K562 (cell line): ENCODE data around the gene EXD2. TPM values are rescaled to one million over a fixed set of nuclear protein-coding genes. Genes with fewer than 3 reads are reported as not detected.

ENCODE experiments used
- ATAC-seq: fragments of 200-7000 bp; cut with Tn5 transposase; 3 replicates; pipeline ENCODE4 v1.9.1; 2020; ENCODE audit warnings: moderate library complexity
- BruUV-seq: library from RNA; stranded (reverse); fragments of 400-500 nt; replicated peaks from 2 replicates; lab custom pipeline; 2021; lab: Mats Ljungman, UMichigan
- CTCF ChIA-PET: fragments of 300-600 bp; formaldehyde crosslinking; extraction: SDS; loops from one replicate; lab custom pipeline; 2021; ENCODE audit warnings: low intra/inter-chr PET ratio; lab: Yijun Ruan, JAX
- POLR2A ChIA-PET: fragments of 300-600, 350-650 bp; sonication (Branson Sonifier 250); formaldehyde crosslinking; extraction: SDS; loops from one replicate; lab custom pipeline; 2021; ENCODE audit warnings: antibody characterized with exemption, inconsistent platforms; lab: Yijun Ruan, JAX
- DNase-seq, 4 experiments: peaks; one replicate each; pipeline versions ENCODE4 v3.0.0 to v3.0.0-alpha.2; 2011 to 2018; ENCODE audit warnings: low spot score in 3 of 4, mixed read lengths in 3 of 4; ENCODE audit errors: extremely low read depth in 1 of 4
- FAIRE-seq: peaks from 2 replicates; lab custom pipeline; 2011; peaks lifted over from hg19 to GRCh38; lab: Jason Lieb, UNC
- H2AFZ ChIP-seq: 2 replicates; pipeline ENCODE4 v1.6.0; 2011; ENCODE audit warnings: low read depth, low read length, control low read depth, inconsistent platforms
- H3K27ac ChIP-seq: fragments of 200-600 bp; 3 replicates; pipeline ENCODE4 v1.8.0; 2011; ENCODE audit warnings: low read depth, mild to moderate bottlenecking, control low read depth, inconsistent platforms, low read length, moderate library complexity, mixed read lengths; ENCODE audit errors: extremely low read depth
- H3K27me3 ChIP-seq, 2 experiments: fragments of 300-600 bp in 1 of 2; 2 replicates in 1 of 2; 3 replicates in 1 of 2; pipeline versions ENCODE4 v1.6.0 to v1.8.0; 2011; ENCODE audit warnings: inconsistent platforms in 2 of 2, low read length in 2 of 2, mild to moderate bottlenecking in 1 of 2, mixed read lengths in 1 of 2, moderate library complexity in 1 of 2; ENCODE audit not compliant: control insufficient read depth in 2 of 2, insufficient read depth in 2 of 2
- H3K36me3 ChIP-seq: fragments of 300-600 bp; 3 replicates; pipeline ENCODE4 v1.8.0; 2011; ENCODE audit warnings: mild to moderate bottlenecking, low read length, inconsistent platforms; ENCODE audit not compliant: control insufficient read depth, insufficient read depth
- H3K4me1 ChIP-seq, 2 experiments: fragments of 200-600 bp in 1 of 2; replicated peaks in 1 of 2; 2 replicates in 1 of 2; 3 replicates in 1 of 2; pipeline versions ENCODE4 v1.5.1 to v1.8.0; 2011; ENCODE audit warnings: inconsistent platforms in 2 of 2, low read length in 2 of 2, mild to moderate bottlenecking in 1 of 2, mixed read lengths in 1 of 2, moderate library complexity in 1 of 2; ENCODE audit not compliant: control insufficient read depth in 2 of 2, insufficient read depth in 2 of 2
- H3K4me2 ChIP-seq: 2 replicates; pipeline ENCODE4 v1.6.1; 2011; ENCODE audit warnings: low read length, control low read depth, inconsistent platforms, mixed read lengths; ENCODE audit not compliant: insufficient read depth
- H3K4me3 ChIP-seq: fragments of 200-600 bp; sonication (generic), shearing (Covaris generic); 2 replicates; pipeline ENCODE4 v1.5.1; 2016; ENCODE audit warnings: control low read depth, inconsistent platforms
- H3K79me2 ChIP-seq: fragments of 200-600 bp; 3 replicates; pipeline ENCODE4 v1.8.0; 2011; ENCODE audit warnings: low read length, inconsistent platforms; ENCODE audit not compliant: control insufficient read depth, insufficient read depth
- H3K9ac ChIP-seq, 2 experiments: 2 replicates each; pipeline versions ENCODE4 v1.6.0 to v1.6.1; 2011; ENCODE audit warnings: low read depth in 2 of 2, low read length in 2 of 2, control low read depth in 1 of 2, inconsistent platforms in 1 of 2, mild to moderate bottlenecking in 1 of 2, mixed read lengths in 1 of 2; ENCODE audit not compliant: insufficient read depth in 1 of 2
- H3K9me1 ChIP-seq: one replicate; pipeline ENCODE4 v1.6.0; 2011; ENCODE audit warnings: inconsistent platforms, mild to moderate bottlenecking, low read length, moderate library complexity; ENCODE audit not compliant: control insufficient read depth, insufficient read depth
- H3K9me3 ChIP-seq: replicated peaks from 2 replicates; pipeline ENCODE4 v1.5.1; 2011; ENCODE audit warnings: low read depth, low read length, inconsistent platforms; ENCODE audit not compliant: control insufficient read depth, insufficient read depth
- H4K20me1 ChIP-seq: replicated peaks from 2 replicates; pipeline ENCODE4 v1.6.1; 2011; ENCODE audit warnings: low read length, inconsistent platforms, mixed read lengths; ENCODE audit not compliant: control insufficient read depth, insufficient read depth
- CHCHD3 ChIP-seq: fragments of 250-450 bp; sonication (Bioruptor Pico); IDR thresholded peaks from 2 replicates; pipeline ENCODE4 v2.1.2; 2022; ENCODE audit warnings: mild to moderate bottlenecking
- KDM5B ChIP-seq: fragments of 200-600 bp; sonication (generic); IDR thresholded peaks from 2 replicates; pipeline ENCODE4 v1.6.1; 2012; ENCODE audit warnings: low read depth, mild to moderate bottlenecking, moderate library complexity, low read length, control low read depth, inconsistent platforms; ENCODE audit not compliant: insufficient replicate concordance
- MIER1 ChIP-seq: fragments of 450-650 bp; IDR thresholded peaks from 2 replicates; pipeline ENCODE4 v1.6.1; 2016; ENCODE audit warnings: antibody characterized with exemption, mild to moderate bottlenecking, low read depth
- MTF1 ChIP-seq: fragments of 250-450 bp; sonication (Bioruptor Pico); IDR thresholded peaks from 2 replicates; pipeline ENCODE4 v1.9.0; 2021; ENCODE audit warnings: moderate library complexity, mild to moderate bottlenecking, inconsistent platforms, borderline replicate concordance
- POLR2G ChIP-seq: fragments of 200-400 bp; formaldehyde crosslinking; IDR thresholded peaks from 2 replicates; pipeline ENCODE4 v1.6.1; 2017; ENCODE audit warnings: low read depth, mild to moderate bottlenecking, antibody characterized with exemption, low read length, moderate library complexity
- PPARD ChIP-seq: fragments of 250-450 bp; sonication (Bioruptor Pico); IDR thresholded peaks from 2 replicates; pipeline ENCODE4 v1.8.0; 2022; ENCODE audit warnings: inconsistent platforms, mild to moderate bottlenecking, moderate library complexity
- SNAPC5 ChIP-seq: fragments of 250-450 bp; sonication (Bioruptor Pico); IDR thresholded peaks from 2 replicates; pipeline ENCODE4 v1.8.0; 2021; ENCODE audit warnings: moderate library complexity, mild to moderate bottlenecking, inconsistent platforms
- SOX6 ChIP-seq: fragments of 450-650 bp; IDR thresholded peaks from 2 replicates; pipeline ENCODE4 v1.6.1; 2014; ENCODE audit warnings: mild to moderate bottlenecking
- ZBTB5 ChIP-seq: fragments of 450-650 bp; IDR thresholded peaks from 2 replicates; pipeline ENCODE4 v1.6.1; 2017; ENCODE audit warnings: antibody characterized with exemption
- ZKSCAN3 ChIP-seq: fragments of 250-450 bp; sonication (Bioruptor Pico); IDR thresholded peaks from 2 replicates; pipeline ENCODE4 v1.4.0; 2020
- ZNF780A ChIP-seq: fragments of 250-450 bp; sonication (Bioruptor Pico); IDR thresholded peaks from 2 replicates; pipeline ENCODE4 v1.5.0; 2021; ENCODE audit warnings: mild to moderate bottlenecking
- WGBS: fragments of 100-300 bp; shearing (Covaris generic); methylation state at CpG from one replicate; pipeline ENCODE4 v1.1.6; 2016; ENCODE audit warnings: low coverage, mixed read lengths; ENCODE audit not compliant: insufficient coverage; ENCODE audit errors: missing lambda C conversion rate; 5-methylcytosine and 5-hydroxymethylcytosine counted together
- in situ Hi-C: fragments of 300-500 bp; cut with MboI; formaldehyde crosslinking; loops from 4 replicates; pipeline ENCODE4 v1.15.0; 2018; ENCODE audit warnings: inconsistent platforms, mixed read lengths
- intact Hi-C: fragments of 100-400 bp; cut with micrococcal nuclease; formaldehyde crosslinking; loops from 2 replicates; pipeline ENCODE4 v1.14.2; 2022
- polyA plus RNA-seq, 8 experiments: library from polyadenylated mRNA; depleted of rRNA in 4 of 8; stranded (reverse) in 5 of 8; unstranded in 3 of 8; fragments of >200 nt; fragmentation: Nextera tagmentation in 2 of 8; fragmentation: Illumina TruSeq in 1 of 8; extraction: Ambion mirVana in 2 of 8; extraction: Trizol in 1 of 8; gene quantifications; 2 replicates each; pipeline versions ENCODE4 v1.2.1 to v1.2.3, GENCODE V29; 2011 to 2014; ENCODE audit warnings: inconsistent platforms in 1 of 8, missing spikeins in 1 of 8
- total RNA-seq, 7 experiments: library from RNA; depleted of rRNA in 6 of 7; stranded (reverse); fragments of >200 nt in 6 of 7; fragmentation: Illumina TruSeq in 2 of 7; extraction: Trizol in 2 of 7; gene quantifications; 2 replicates each; pipeline versions ENCODE4 v1.2.1 to v1.2.3, GENCODE V29; 2011 to 2021; ENCODE audit warnings: low replicate concordance in 1 of 7
- TF ChIP-seq, protein P1 (sequence below): fragments of 250-450 bp; sonication (Bioruptor Pico); IDR thresholded peaks from 2 replicates; pipeline ENCODE4 v1.4.0; 2020

The EXD2 gene
- total and polyA plus RNA-seq, 9 of the 15 experiments (the other 6 are each of a cell fraction or from before 2014, with no cell fraction given): 1.6 to 7.5 (median 3.7) TPM

DNA sequence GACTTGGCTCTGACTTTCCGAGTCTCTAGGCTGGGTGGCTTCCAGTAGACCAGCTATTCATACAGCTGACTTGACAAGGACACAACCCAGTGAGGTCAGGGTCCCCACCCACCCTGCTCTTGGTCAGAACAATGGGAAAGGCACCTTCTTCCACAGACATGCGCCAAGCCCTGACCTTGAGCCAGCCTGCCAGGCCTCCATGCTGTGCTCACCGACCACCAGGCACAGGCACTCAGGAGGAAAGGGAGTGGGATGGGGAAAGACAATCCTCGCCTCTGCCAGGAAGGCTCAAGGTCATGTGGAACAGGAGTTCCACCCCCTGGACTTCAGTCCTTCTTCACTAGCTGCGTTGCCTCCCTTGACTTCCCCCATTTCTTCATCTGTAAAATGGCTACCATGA, 100.1 kb downstream of the EXD2 start:
- CTCF ChIA-PET: no interaction called here
- 11% methylated on average over 3 of the region's 5 CpGs for WGBS
- TF ChIP-seq POLR2G (no peak), ZNF780A (CRISPR knock-in tag) (no peak), KDM5B (no peak)
- TF ChIP-seq, all 486 proteins: peak for 0
- no peak for ATAC-seq
- Histone ChIP-seq H3K27me3 (peaks cover 5 to 31% of the 10 kb centered on the region in 2 experiments; a peak in 3 of 5 replicates), H3K4me1 (no peaks in the 10 kb centered on the region), H2AFZ (no peak overlapping the region), H3K9me1 (no peaks in the 10 kb centered on the region), H3K27ac (no peak overlapping the region), H3K36me3 (no peaks in the 10 kb centered on the region), H4K20me1 (no peaks in the 10 kb centered on the region), H3K79me2 (no peaks in the 10 kb centered on the region), H3K9me3 (no peaks in the 10 kb centered on the region), H3K4me3 (no peak overlapping the region), H3K9ac (no peak overlapping the region), H3K4me2 (no peak overlapping the region)
- intact Hi-C loops (no loop called here), in situ Hi-C loops (no loop called here)
- POLR2A ChIA-PET: no interaction called here
- BruUV-seq: no TSS peak
- no peak for DNase-seq
- FAIRE-seq: no peak

DNA sequence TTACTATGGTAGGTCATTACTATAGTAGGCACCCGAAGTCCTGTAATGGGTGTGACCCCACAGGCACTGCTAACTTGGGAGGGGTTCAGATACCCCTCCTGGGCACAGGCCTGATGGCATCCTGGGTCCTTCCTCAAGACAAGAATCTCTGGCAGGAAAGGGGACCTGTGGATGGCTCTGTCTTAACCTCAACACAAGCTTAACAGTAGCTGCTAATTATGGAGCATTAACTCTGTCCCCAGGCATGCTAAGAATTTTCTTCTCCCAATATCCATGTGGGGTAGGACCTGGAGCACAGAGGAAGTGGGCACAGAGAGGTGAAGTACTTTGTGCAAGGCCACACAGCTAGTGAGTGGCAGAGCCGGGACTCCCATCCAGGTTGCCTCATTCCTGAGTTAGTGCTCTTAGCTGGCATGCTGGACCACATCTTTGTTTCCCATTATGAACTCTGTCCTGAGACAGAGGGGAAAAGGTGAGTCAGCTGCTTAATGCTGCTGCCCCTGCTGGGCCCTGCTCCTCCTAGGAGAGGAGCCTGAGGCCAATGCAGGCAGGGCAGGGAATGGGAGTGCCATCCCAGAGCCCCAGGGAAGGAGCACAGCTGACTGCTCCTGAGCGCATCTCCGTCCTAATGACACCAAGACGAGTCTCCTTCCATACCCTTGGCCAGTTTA, 100.7 kb downstream of the EXD2 start:
- POLR2A ChIA-PET: interaction anchor here (0.6 kb wide), 1 partner anchor 67 kb away, joined by 3 read pairs; no protein-coding TSS in a partner anchor
- BruUV-seq: no TSS peak
- H3K27ac ChIP-seq: no peak overlapping the region
- no peaks in the 10 kb centered on the region for H3K79me2 ChIP-seq
- H2AFZ ChIP-seq: no peak overlapping the region
- H3K36me3 ChIP-seq: no peaks in the 10 kb centered on the region
- H3K9me3 ChIP-seq: no peaks in the 10 kb centered on the region
- FAIRE-seq (no peak), ATAC-seq (no peak), DNase-seq (no peak)
- no peak overlapping the region for H3K4me3 ChIP-seq
- in situ Hi-C loops: no loop called here
- H3K4me1 ChIP-seq: no peaks in the 10 kb centered on the region
- no peaks in the 10 kb centered on the region for H3K9me1 ChIP-seq
- peaks cover 5 to 29% of the 10 kb centered on the region in 2 experiments; a peak in 3 of 5 replicates for H3K27me3 ChIP-seq
- no peak overlapping the region for H3K9ac ChIP-seq
- intact Hi-C loops: no loop called here
- no peak overlapping the region for H3K4me2 ChIP-seq
- H4K20me1 ChIP-seq: no peaks in the 10 kb centered on the region
- CTCF ChIA-PET: no interaction called here
- WGBS: 0% methylated on average over 5 of the region's 5 CpGs
- TF ChIP-seq ZBTB5 (no peak), SNAPC5 (CRISPR knock-in tag) (no peak), CHCHD3 (CRISPR knock-in tag) (no peak), MTF1 (no peak), PPARD (CRISPR knock-in tag) (no peak), MIER1 (no peak), ZKSCAN3 (CRISPR knock-in tag) (no peak), SOX6 (no peak)
- TF ChIP-seq, protein P1, sequence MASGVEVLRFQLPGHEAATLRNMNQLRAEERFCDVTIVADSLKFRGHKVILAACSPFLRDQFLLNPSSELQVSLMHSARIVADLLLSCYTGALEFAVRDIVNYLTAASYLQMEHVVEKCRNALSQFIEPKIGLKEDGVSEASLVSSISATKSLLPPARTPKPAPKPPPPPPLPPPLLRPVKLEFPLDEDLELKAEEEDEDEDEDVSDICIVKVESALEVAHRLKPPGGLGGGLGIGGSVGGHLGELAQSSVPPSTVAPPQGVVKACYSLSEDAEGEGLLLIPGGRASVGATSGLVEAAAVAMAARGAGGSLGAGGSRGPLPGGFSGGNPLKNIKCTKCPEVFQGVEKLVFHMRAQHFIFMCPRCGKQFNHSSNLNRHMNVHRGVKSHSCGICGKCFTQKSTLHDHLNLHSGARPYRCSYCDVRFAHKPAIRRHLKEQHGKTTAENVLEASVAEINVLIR: no peak
